ENCODE data around the gene ARVCF.

- TF ChIP-seq, protein P1, sequence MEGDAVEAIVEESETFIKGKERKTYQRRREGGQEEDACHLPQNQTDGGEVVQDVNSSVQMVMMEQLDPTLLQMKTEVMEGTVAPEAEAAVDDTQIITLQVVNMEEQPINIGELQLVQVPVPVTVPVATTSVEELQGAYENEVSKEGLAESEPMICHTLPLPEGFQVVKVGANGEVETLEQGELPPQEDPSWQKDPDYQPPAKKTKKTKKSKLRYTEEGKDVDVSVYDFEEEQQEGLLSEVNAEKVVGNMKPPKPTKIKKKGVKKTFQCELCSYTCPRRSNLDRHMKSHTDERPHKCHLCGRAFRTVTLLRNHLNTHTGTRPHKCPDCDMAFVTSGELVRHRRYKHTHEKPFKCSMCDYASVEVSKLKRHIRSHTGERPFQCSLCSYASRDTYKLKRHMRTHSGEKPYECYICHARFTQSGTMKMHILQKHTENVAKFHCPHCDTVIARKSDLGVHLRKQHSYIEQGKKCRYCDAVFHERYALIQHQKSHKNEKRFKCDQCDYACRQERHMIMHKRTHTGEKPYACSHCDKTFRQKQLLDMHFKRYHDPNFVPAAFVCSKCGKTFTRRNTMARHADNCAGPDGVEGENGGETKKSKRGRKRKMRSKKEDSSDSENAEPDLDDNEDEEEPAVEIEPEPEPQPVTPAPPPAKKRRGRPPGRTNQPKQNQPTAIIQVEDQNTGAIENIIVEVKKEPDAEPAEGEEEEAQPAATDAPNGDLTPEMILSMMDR (IDR thresholded peaks at IDR 0.05) = no peak
- TF ChIP-seq POLR2AphosphoS5 (IDR thresholded peaks at IDR 0.05) = no peak
- no peak for TF ChIP-seq POLR2A (IDR thresholded peaks at IDR 0.05)
Measured at GRCh38 chr22:19964701-19965386, 51.8 kb downstream of the ARVCF start.
